Caco-2 (cell line): ENCODE results near the gene AVPI1. TPM values are rescaled to one million over a fixed set of nuclear protein-coding genes. Genes with fewer than 3 reads are reported as not detected.

Source experiments
- BruUV-seq: library from RNA; stranded (reverse); fragments of 400-500 nt; replicated peaks from 2 replicates; lab custom pipeline; 2021; lab: Mats Ljungman, UMichigan
- CTCF ChIA-PET: fragments of 300-600 bp; sonication (Branson Sonifier 250); formaldehyde crosslinking; loops from one replicate; lab custom pipeline; 2022; ENCODE audit warnings: antibody characterized with exemption; lab: Charles Lee
- POLR2A ChIA-PET: fragments of 300-600 bp; sonication (Branson Sonifier 250); formaldehyde crosslinking; loops from one replicate; lab custom pipeline; 2022; ENCODE audit warnings: antibody characterized with exemption; lab: Charles Lee
- DNase-seq, 2 experiments: peaks; one replicate each; pipeline versions ENCODE4 v3.0.0 to v3.0.0-alpha.2; 2020 to 2022
- H3K27me3 ChIP-seq: replicated peaks from 2 replicates; pipeline ENCODE4 v1.6.0; 2011; ENCODE audit warnings: low read length; ENCODE audit not compliant: control insufficient read depth, insufficient read depth
- H3K36me3 ChIP-seq: 2 replicates; pipeline ENCODE4 v1.5.1; 2011; ENCODE audit warnings: low read length; ENCODE audit not compliant: control insufficient read depth, insufficient read depth
- H3K4me1 ChIP-seq: fragments of 250-450 bp; sonication (Bioruptor Pico); 2 replicates; pipeline ENCODE4 v1.5.1; 2020; ENCODE audit warnings: mild to moderate bottlenecking
- H3K4me3 ChIP-seq: 2 replicates; pipeline ENCODE4 v1.5.1; 2011; ENCODE audit warnings: low read depth, mild to moderate bottlenecking, control low read depth, low read length
- H3K9me3 ChIP-seq: fragments of 250-450 bp; sonication (Bioruptor Pico); 2 replicates; pipeline ENCODE4 v1.5.1; 2020; ENCODE audit warnings: mild to moderate bottlenecking, moderate library complexity
- H3K27ac Mint-ChIP-seq: one replicate; pipeline ENCODE4 v1.8.0; 2022; ENCODE audit warnings: mixed read lengths; ENCODE audit not compliant: unreplicated experiment
- H3K27me3 Mint-ChIP-seq: one replicate; pipeline ENCODE4 v1.8.0; 2022; ENCODE audit warnings: mixed read lengths; ENCODE audit not compliant: insufficient read depth, unreplicated experiment
- H3K36me3 Mint-ChIP-seq: one replicate; pipeline ENCODE4 v1.8.0; 2022; ENCODE audit warnings: mild to moderate bottlenecking, mixed read lengths; ENCODE audit not compliant: insufficient read depth, unreplicated experiment
- H3K4me1 Mint-ChIP-seq: one replicate; pipeline ENCODE4 v1.8.0; 2022; ENCODE audit warnings: low read depth, mixed read lengths; ENCODE audit not compliant: unreplicated experiment
- H3K4me3 Mint-ChIP-seq: one replicate; pipeline ENCODE4 v1.8.0; 2022; ENCODE audit warnings: mild to moderate bottlenecking, moderate library complexity, mixed read lengths; ENCODE audit not compliant: unreplicated experiment
- H3K9me3 Mint-ChIP-seq: one replicate; pipeline ENCODE4 v1.8.0; 2022; ENCODE audit warnings: mixed read lengths; ENCODE audit not compliant: unreplicated experiment
- intact Hi-C: fragments of 100-400 bp; cut with micrococcal nuclease; formaldehyde crosslinking; loops from one replicate; pipeline ENCODE4 v1.10.0; 2022; ENCODE audit not compliant: unreplicated experiment
- total RNA-seq: library from RNA; stranded (reverse); gene quantifications from 2 replicates; pipeline ENCODE4 v1.2.3, GENCODE V29; 2022
- TF ChIP-seq, protein P1 (sequence below), 2 experiments: fragments of 200-600 bp in 1 of 2; IDR thresholded peaks; 1 replicate in 1 of 2; 2 replicates in 1 of 2; pipeline versions ENCODE4 v1.5.1 to v1.8.0; 2011 to 2022; ENCODE audit warnings: antibody characterized with exemption in 1 of 2, control low read depth in 1 of 2, inconsistent platforms in 1 of 2, low read depth in 1 of 2, low read length in 1 of 2, mild to moderate bottlenecking in 1 of 2, moderate library complexity in 1 of 2; ENCODE audit not compliant: insufficient read depth in 1 of 2, severe bottlenecking in 1 of 2, unreplicated experiment in 1 of 2

The AVPI1 gene
- total RNA-seq, 1 experiment from 2014 or later = 17.1 TPM

GRCh38 chr10:97669571-97669970, 17.5 kb downstream of the AVPI1 start:
- ChIA-PET POLR2A (interaction anchor here (1.2 kb wide), 1 partner anchor 18 kb away, joined by 3 read pairs; the partner anchor contains the start of gene AVPI1), CTCF (interaction anchor here (0.9 to 1.2 kb wide), 2 partner anchors 29 to 40 kb away, joined by 3 to 4 read pairs; partner anchors contain the start of gene PI4K2A)
- H3K36me3 ChIP-seq = no peaks in the 10 kb centered on the region; the same call in 1 of the 2 replicates
- DNase-seq = no peak
- BruUV-seq = no TSS peak
- intact Hi-C loops = no loop called here
- H3K4me3 ChIP-seq = no peak overlapping the region
- Mint-ChIP-seq H3K36me3 (peaks cover 74% of the 10 kb centered on the region), H3K4me1 (peaks cover 5% of the 10 kb centered on the region), H3K27ac (no peak overlapping the region), H3K4me3 (no peak overlapping the region), H3K9me3 (no peaks in the 10 kb centered on the region), H3K27me3 (no peaks in the 10 kb centered on the region)
- peaks cover 26% of the 10 kb centered on the region for H3K4me1 ChIP-seq
- no peaks in the 10 kb centered on the region for H3K27me3 ChIP-seq
- TF ChIP-seq, protein P1, sequence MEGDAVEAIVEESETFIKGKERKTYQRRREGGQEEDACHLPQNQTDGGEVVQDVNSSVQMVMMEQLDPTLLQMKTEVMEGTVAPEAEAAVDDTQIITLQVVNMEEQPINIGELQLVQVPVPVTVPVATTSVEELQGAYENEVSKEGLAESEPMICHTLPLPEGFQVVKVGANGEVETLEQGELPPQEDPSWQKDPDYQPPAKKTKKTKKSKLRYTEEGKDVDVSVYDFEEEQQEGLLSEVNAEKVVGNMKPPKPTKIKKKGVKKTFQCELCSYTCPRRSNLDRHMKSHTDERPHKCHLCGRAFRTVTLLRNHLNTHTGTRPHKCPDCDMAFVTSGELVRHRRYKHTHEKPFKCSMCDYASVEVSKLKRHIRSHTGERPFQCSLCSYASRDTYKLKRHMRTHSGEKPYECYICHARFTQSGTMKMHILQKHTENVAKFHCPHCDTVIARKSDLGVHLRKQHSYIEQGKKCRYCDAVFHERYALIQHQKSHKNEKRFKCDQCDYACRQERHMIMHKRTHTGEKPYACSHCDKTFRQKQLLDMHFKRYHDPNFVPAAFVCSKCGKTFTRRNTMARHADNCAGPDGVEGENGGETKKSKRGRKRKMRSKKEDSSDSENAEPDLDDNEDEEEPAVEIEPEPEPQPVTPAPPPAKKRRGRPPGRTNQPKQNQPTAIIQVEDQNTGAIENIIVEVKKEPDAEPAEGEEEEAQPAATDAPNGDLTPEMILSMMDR (IDR thresholded peaks at IDR 0.05; ENCODE audit: insufficient read depth in 1 of 2, low read depth in 1 of 2, low read length in 1 of 2, severe bottlenecking in 1 of 2, unreplicated experiment in 1 of 2) = no peak
- no peaks in the 10 kb centered on the region for H3K9me3 ChIP-seq

DNA sequence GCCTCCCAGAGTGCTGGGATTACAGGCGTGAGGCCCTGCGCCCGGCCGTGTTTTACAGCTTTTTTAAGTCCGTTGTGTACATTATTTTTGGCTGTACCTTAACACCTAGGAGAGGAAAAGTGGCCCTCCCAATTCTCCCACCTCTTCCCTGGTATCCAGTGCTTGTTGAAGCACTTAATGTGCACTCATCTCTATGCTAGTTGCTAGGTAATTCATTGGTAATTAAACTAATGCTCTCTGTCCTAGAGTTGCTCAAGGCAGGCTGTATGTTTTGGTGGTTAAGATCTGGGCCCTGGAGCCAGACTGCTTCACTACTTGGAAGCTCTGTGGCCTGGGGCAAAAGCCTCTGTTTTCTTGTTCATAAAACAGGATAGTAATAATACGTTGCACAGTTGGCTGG, 19.6 kb downstream of the AVPI1 start:
- DNase-seq = no peak
- intact Hi-C loops = no loop called here
- Histone ChIP-seq H3K4me1 (peaks cover 44% of the 10 kb centered on the region), H3K27me3 (no peaks in the 10 kb centered on the region), H3K4me3 (no peak overlapping the region), H3K36me3 (no peaks in the 10 kb centered on the region; the same call in 1 of the 2 replicates), H3K9me3 (no peaks in the 10 kb centered on the region)
- H3K27ac Mint-ChIP-seq = no peak overlapping the region
- CTCF ChIA-PET = interaction anchor here (0.7 kb wide), 1 partner anchor 35 kb away, joined by 4 read pairs; no protein-coding TSS in a partner anchor
- H3K9me3 Mint-ChIP-seq = no peaks in the 10 kb centered on the region
- POLR2A ChIA-PET = no interaction called here
- peaks cover 18% of the 10 kb centered on the region for H3K4me1 Mint-ChIP-seq
- no peaks in the 10 kb centered on the region for H3K27me3 Mint-ChIP-seq
- no peak overlapping the region for H3K4me3 Mint-ChIP-seq
- BruUV-seq = no TSS peak
- TF ChIP-seq, protein P1 (IDR thresholded peaks at IDR 0.05; ENCODE audit: insufficient read depth in 1 of 2, low read depth in 1 of 2, low read length in 1 of 2, severe bottlenecking in 1 of 2, unreplicated experiment in 1 of 2) = no peak
- H3K36me3 Mint-ChIP-seq = peaks cover 75% of the 10 kb centered on the region

GRCh38 chr10:97666992-97667391, 20.0 kb downstream of the AVPI1 start:
- H3K36me3 Mint-ChIP-seq = peaks cover 79% of the 10 kb centered on the region
- Histone ChIP-seq H3K36me3 (no peaks in the 10 kb centered on the region; the same call in 1 of the 2 replicates), H3K4me1 (peaks cover 48% of the 10 kb centered on the region), H3K4me3 (no peak overlapping the region), H3K27me3 (no peaks in the 10 kb centered on the region), H3K9me3 (no peaks in the 10 kb centered on the region)
- CTCF ChIA-PET = interaction anchor here (0.7 kb wide), 1 partner anchor 35 kb away, joined by 4 read pairs; no protein-coding TSS in a partner anchor
- BruUV-seq = no TSS peak
- no peak overlapping the region for H3K4me3 Mint-ChIP-seq
- intact Hi-C loops = no loop called here
- H3K9me3 Mint-ChIP-seq = no peaks in the 10 kb centered on the region
- H3K4me1 Mint-ChIP-seq = peaks cover 20% of the 10 kb centered on the region
- POLR2A ChIA-PET = no interaction called here
- no peak overlapping the region for H3K27ac Mint-ChIP-seq
- no peaks in the 10 kb centered on the region for H3K27me3 Mint-ChIP-seq
- DNase-seq = no peak
- TF ChIP-seq, protein P1 (IDR thresholded peaks at IDR 0.05; ENCODE audit: insufficient read depth in 1 of 2, low read depth in 1 of 2, low read length in 1 of 2, severe bottlenecking in 1 of 2, unreplicated experiment in 1 of 2) = no peak
